ENCODE measurements around the gene RPS10. TPM values are rescaled to one million over a fixed set of nuclear protein-coding genes. Genes with fewer than 3 reads are reported as not detected.

The RPS10 gene
- total RNA-seq, 1 donor from 2014 or later = 1,703 TPM

GRCh38 chr6:34391473-34391785 is 34.4 kb downstream of the RPS10 start:
- H3K36me3 ChIP-seq = no peaks in the 10 kb centered on the region
- intact Hi-C loops (cut with DNase I) = no loop called here
- H3K9me3 ChIP-seq = no peaks in the 10 kb centered on the region
- TF ChIP-seq CTCF (IDR thresholded peaks at IDR 0.05) = no peak
- H3K27me3 ChIP-seq = no peaks in the 10 kb centered on the region
- peak overlapping the region; percentile 82 to 87 for H3K4me3 ChIP-seq
- H3K4me1 ChIP-seq = peaks cover 0 to 13% of the 10 kb centered on the region in 2 donors
- peak overlapping the region; percentile 90 to 93 for H3K27ac ChIP-seq
- no peak for DNase-seq (ENCODE audit: low spot score in 2 of 2)

GRCh38 chr6:34390531-34391472 is 35.1 kb downstream of the RPS10 start:
- Histone ChIP-seq H3K4me1 (peaks cover 0 to 13% of the 10 kb centered on the region in 2 donors), H3K27me3 (no peaks in the 10 kb centered on the region), H3K9me3 (no peaks in the 10 kb centered on the region), H3K27ac (peak overlapping the region; percentile 90 to 93), H3K36me3 (no peaks in the 10 kb centered on the region), H3K4me3 (peak overlapping the region; percentile 82 to 87)
- peak in 1 of 2 donors; percentile 70 for DNase-seq (ENCODE audit: low spot score in 2 of 2)
- intact Hi-C loops (cut with DNase I) = no loop called here
- TF ChIP-seq CTCF (IDR thresholded peaks at IDR 0.05) = no peak

- Histone ChIP-seq H3K9me3 (no peaks in the 10 kb centered on the region), H3K27me3 (no peaks in the 10 kb centered on the region), H3K36me3 (no peaks in the 10 kb centered on the region), H3K4me3 (no peak overlapping the region), H3K27ac (no peak overlapping the region), H3K4me1 (peaks cover 0 to 10% of the 10 kb centered on the region in 2 donors)
- intact Hi-C loops (cut with DNase I) = no loop called here
- no peak for DNase-seq (ENCODE audit: low spot score in 2 of 2)
- TF ChIP-seq CTCF (IDR thresholded peaks at IDR 0.05) = no peak
These were observed 36.8 kb downstream of the RPS10 start for GRCh38 chr6:34389034-34389433.

- intact Hi-C loops (cut with DNase I) = no loop called here
- H3K27ac ChIP-seq = no peak overlapping the region
- H3K36me3 ChIP-seq = no peaks in the 10 kb centered on the region
- H3K4me1 ChIP-seq = peaks cover 0 to 9% of the 10 kb centered on the region in 2 donors
- H3K9me3 ChIP-seq = no peaks in the 10 kb centered on the region
- DNase-seq (ENCODE audit: low spot score in 2 of 2) = no peak
- no peak for TF ChIP-seq CTCF (IDR thresholded peaks at IDR 0.05)
- H3K27me3 ChIP-seq = no peaks in the 10 kb centered on the region
- H3K4me3 ChIP-seq = no peak overlapping the region
These were observed 37.4 kb downstream of the RPS10 start for GRCh38 chr6:34388421-34388820.

- intact Hi-C loops (cut with DNase I) = no loop called here
- Histone ChIP-seq H3K4me1 (peaks cover 0 to 7% of the 10 kb centered on the region in 2 donors), H3K4me3 (no peak overlapping the region), H3K9me3 (no peaks in the 10 kb centered on the region), H3K27ac (no peak overlapping the region), H3K36me3 (no peaks in the 10 kb centered on the region), H3K27me3 (no peaks in the 10 kb centered on the region)
- TF ChIP-seq CTCF (IDR thresholded peaks at IDR 0.05) = no peak
- DNase-seq (ENCODE audit: low spot score in 2 of 2) = no peak
These were observed 39.3 kb downstream of the RPS10 start for GRCh38 chr6:34386316-34387137.
